Right kidney (tissue), 1 donor: ENCODE measurements around the gene CHD1.

Source experiments
- DNase-seq: peaks from one replicate; pipeline ENCODE4 v3.0.0-alpha.2; 2016

Gene CHD1

GRCh38 chr5:98807806-98808205 is 121.0 kb downstream of the CHD1 start:
- no peak for DNase-seq

- no peak for DNase-seq
Observed at GRCh38 chr5:98805070-98805469, 123.7 kb downstream of the CHD1 start.

DNA sequence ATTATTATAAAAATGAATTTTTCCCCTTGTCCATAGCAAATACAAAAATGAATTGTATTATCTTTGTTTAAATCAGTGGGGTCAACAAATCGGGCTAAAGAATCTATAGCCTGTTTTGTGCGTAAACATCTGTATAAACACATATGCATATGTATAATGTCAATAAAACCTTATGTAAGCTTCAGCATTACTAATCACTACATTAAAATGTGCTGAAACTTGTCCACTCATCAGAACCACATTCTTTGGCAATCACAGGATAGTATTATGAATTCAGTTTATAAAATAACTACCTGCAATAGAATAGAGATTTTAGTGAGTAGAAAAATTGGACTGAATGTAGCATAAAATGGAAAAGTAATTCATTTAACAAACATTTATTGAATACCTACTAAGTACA is 124.7 kb downstream of the CHD1 start:
- no peak for DNase-seq
